Esophagus (tissue), 2 donors: Measurements from ENCODE around the gene SRBD1. TPM values are rescaled to one million over a fixed set of nuclear protein-coding genes. Genes with fewer than 3 reads are reported as not detected.

Experiments
- H3K27ac ChIP-seq, 2 donors: one replicate each; pipeline ENCODE4 v1.5.1; 2013; ENCODE audit warnings: low read depth in 2 of 2, mild to moderate bottlenecking in 2 of 2, inconsistent platforms in 1 of 2, low read length in 1 of 2, moderate library complexity in 1 of 2
- H3K27me3 ChIP-seq, 2 donors: one replicate each; pipeline ENCODE4 v1.6.1; 2013; ENCODE audit warnings: low read length in 2 of 2, control low read depth in 1 of 2, mild to moderate bottlenecking in 1 of 2; ENCODE audit not compliant: insufficient read depth in 2 of 2, control insufficient read depth in 1 of 2
- H3K36me3 ChIP-seq, 2 donors: one replicate each; pipeline ENCODE4 v1.6.1; 2013; ENCODE audit warnings: low read length in 1 of 2; ENCODE audit not compliant: control insufficient read depth in 2 of 2, insufficient read depth in 2 of 2
- H3K4me1 ChIP-seq, 2 donors: one replicate each; pipeline ENCODE4 v1.6.1; 2013; ENCODE audit warnings: low read length in 1 of 2; ENCODE audit not compliant: control insufficient read depth in 2 of 2, insufficient read depth in 2 of 2
- H3K4me3 ChIP-seq, 2 donors: one replicate each; pipeline ENCODE4 v1.5.1; 2013; ENCODE audit warnings: low read length in 2 of 2, mild to moderate bottlenecking in 2 of 2, low read depth in 1 of 2, moderate library complexity in 1 of 2
- H3K9me3 ChIP-seq, 2 donors: one replicate each; pipeline ENCODE4 v1.6.1; 2013; ENCODE audit warnings: mild to moderate bottlenecking in 2 of 2, low read depth in 1 of 2, low read length in 1 of 2, moderate library complexity in 1 of 2; ENCODE audit not compliant: control insufficient read depth in 2 of 2, insufficient read depth in 1 of 2
- WGBS, 2 donors: extraction: QIAGEN DNeasy Blood & Tissue Kit; methylation state at CpG; one replicate each; pipeline ENCODE4 v1.1.7; 2013; 5-methylcytosine and 5-hydroxymethylcytosine counted together
- polyA plus RNA-seq, 2 donors: library from polyadenylated mRNA; stranded (reverse); fragments of 200-250 nt; gene quantifications; one replicate each; pipeline ENCODE4 v1.2.3, GENCODE V29; 2013
- donor health status: healthy with polysubstance abuse.
- donor health status: Bipolar disorder and iron deficiency.

Gene SRBD1
- polyA plus RNA-seq, 2 donors = 2.3 to 3.1 TPM

- no peaks in the 10 kb centered on the region for H3K27me3 ChIP-seq
- H3K36me3 ChIP-seq = peaks cover 11 to 14% of the 10 kb centered on the region in 2 donors
- 94 to 97% methylated on average over 2 of the region's 2 CpGs for WGBS, 2 donors
- H3K4me1 ChIP-seq = no peaks in the 10 kb centered on the region
- H3K4me3 ChIP-seq = no peak overlapping the region
- no peaks in the 10 kb centered on the region for H3K9me3 ChIP-seq
- no peak overlapping the region for H3K27ac ChIP-seq
These were observed 8.4 kb downstream of the SRBD1 start for GRCh38 chr2:45602624-45603023.

- H3K9me3 ChIP-seq = no peaks in the 10 kb centered on the region
These were observed 12.5 kb downstream of the SRBD1 start for GRCh38 chr2:45598545-45598944.

GRCh38 chr2:45596761-45597160 lies 14.3 kb downstream of the SRBD1 start:
- Histone ChIP-seq H3K4me3 (no peak overlapping the region), H3K36me3 (peaks cover 11% of the 10 kb centered on the region in 2 donors), H3K9me3 (no peaks in the 10 kb centered on the region), H3K4me1 (no peaks in the 10 kb centered on the region), H3K27me3 (no peaks in the 10 kb centered on the region), H3K27ac (no peak overlapping the region)
- 98 to 100% methylated on average over 1 of the region's 1 CpG for WGBS, 2 donors

More at GRCh38 chr2:45598545-45598944, 12.5 kb downstream of the SRBD1 start:
- H3K4me1 ChIP-seq = no peaks in the 10 kb centered on the region
- 80 to 88% methylated on average over 4 of the region's 4 CpGs for WGBS, 2 donors
- H3K36me3 ChIP-seq = peaks cover 11 to 12% of the 10 kb centered on the region in 2 donors
- H3K4me3 ChIP-seq = no peak overlapping the region
- H3K27me3 ChIP-seq = no peaks in the 10 kb centered on the region
- no peak overlapping the region for H3K27ac ChIP-seq

- Histone ChIP-seq H3K4me1 (no peaks in the 10 kb centered on the region), H3K9me3 (no peaks in the 10 kb centered on the region), H3K27ac (no peak overlapping the region), H3K27me3 (no peaks in the 10 kb centered on the region), H3K4me3 (no peak overlapping the region), H3K36me3 (peaks cover 11 to 12% of the 10 kb centered on the region in 2 donors)
- 69 to 73% methylated on average over 4 of the region's 4 CpGs for WGBS, 2 donors
These were observed 15.2 kb downstream of the SRBD1 start for GRCh38 chr2:45595721-45596435.

- Histone ChIP-seq H3K27me3 (no peaks in the 10 kb centered on the region), H3K4me3 (no peak overlapping the region), H3K4me1 (no peaks in the 10 kb centered on the region), H3K36me3 (peaks cover 0 to 3% of the 10 kb centered on the region in 2 donors), H3K9me3 (no peaks in the 10 kb centered on the region), H3K27ac (no peak overlapping the region)
- WGBS, 2 donors = 85 to 97% methylated on average over 1 of the region's 1 CpG
These were observed 20.0 kb downstream of the SRBD1 start for GRCh38 chr2:45591073-45591472.

GRCh38 chr2:45588158-45588829 lies 22.8 kb downstream of the SRBD1 start:
- no peak overlapping the region for H3K4me3 ChIP-seq
- H3K27ac ChIP-seq = no peak overlapping the region
- H3K9me3 ChIP-seq = no peaks in the 10 kb centered on the region
- peaks cover 0 to 3% of the 10 kb centered on the region in 2 donors for H3K36me3 ChIP-seq
- H3K27me3 ChIP-seq = no peaks in the 10 kb centered on the region
- 88 to 96% methylated on average over 1 of the region's 1 CpG for WGBS, 2 donors
- no peaks in the 10 kb centered on the region for H3K4me1 ChIP-seq

GRCh38 chr2:45586600-45586999 lies 24.5 kb downstream of the SRBD1 start:
- WGBS, 2 donors = 98 to 99% methylated on average over 5 of the region's 5 CpGs
- Histone ChIP-seq H3K9me3 (no peaks in the 10 kb centered on the region), H3K27ac (no peak overlapping the region), H3K4me3 (no peak overlapping the region), H3K36me3 (peaks cover 0 to 2% of the 10 kb centered on the region in 2 donors), H3K4me1 (no peaks in the 10 kb centered on the region), H3K27me3 (no peaks in the 10 kb centered on the region)

- Histone ChIP-seq H3K4me1 (no peaks in the 10 kb centered on the region), H3K27me3 (no peaks in the 10 kb centered on the region), H3K4me3 (no peak overlapping the region), H3K9me3 (no peaks in the 10 kb centered on the region), H3K36me3 (peaks cover 0 to 2% of the 10 kb centered on the region in 2 donors), H3K27ac (no peak overlapping the region)
- 41 to 48% methylated on average over 5 of the region's 5 CpGs for WGBS, 2 donors
These were observed 25.7 kb downstream of the SRBD1 start for GRCh38 chr2:45585267-45585861.

- no peaks in the 10 kb centered on the region for H3K9me3 ChIP-seq
- no peak overlapping the region for H3K4me3 ChIP-seq
- peaks cover 0 to 2% of the 10 kb centered on the region in 2 donors for H3K36me3 ChIP-seq
- 87% methylated on average over 2 of the region's 2 CpGs for WGBS, 2 donors
- H3K4me1 ChIP-seq = no peaks in the 10 kb centered on the region
- H3K27me3 ChIP-seq = no peaks in the 10 kb centered on the region
- no peak overlapping the region for H3K27ac ChIP-seq
These were observed 27.1 kb downstream of the SRBD1 start for GRCh38 chr2:45583977-45584376.
